Suprapubic skin (tissue), 4 donors: ENCODE measurements around the gene FBXO42. TPM values are rescaled to one million over a fixed set of nuclear protein-coding genes. Genes with fewer than 3 reads are reported as not detected.
A peak's percentile ranks its signal among the peaks of the same experiment; 100 is the strongest.
"Not testable (repeated sequence)": the region's sequence is repeated elsewhere in the genome, so short reads cannot be mapped to it uniquely, and the experiment has no call there.

Experiments used
- DNase-seq, 2 donors: peaks; one replicate each; pipeline ENCODE4 v3.0.0-alpha.2; 2019; ENCODE audit warnings: low spot score in 2 of 2
- H3K27ac ChIP-seq: fragments of 200-600 bp; sonication (generic); one replicate; pipeline ENCODE4 v1.5.1; 2019
- H3K27me3 ChIP-seq: fragments of 200-600 bp; sonication (generic); one replicate; pipeline ENCODE4 v1.5.1; 2019
- H3K36me3 ChIP-seq: fragments of 200-600 bp; sonication (generic); one replicate; pipeline ENCODE4 v1.5.1; 2019
- H3K4me1 ChIP-seq: fragments of 200-600 bp; sonication (generic); one replicate; pipeline ENCODE4 v1.5.1; 2019
- H3K4me3 ChIP-seq: fragments of 200-600 bp; sonication (generic); one replicate; pipeline ENCODE4 v1.5.1; 2019; ENCODE audit warnings: mild to moderate bottlenecking
- H3K9me3 ChIP-seq: fragments of 200-600 bp; sonication (generic); one replicate; pipeline ENCODE4 v1.5.1; 2019
- CTCF ChIP-seq, 2 donors: fragments of 200-600 bp in 1 of 2; fragments of 450-650 bp in 1 of 2; sonication (generic) in 1 of 2; IDR thresholded peaks; one replicate each; pipeline ENCODE4 v1.5.1; 2016 to 2019; ENCODE audit warnings: antibody characterized with exemption in 2 of 2, mild to moderate bottlenecking in 1 of 2, moderate library complexity in 1 of 2
- EP300 ChIP-seq: sonication (generic); formaldehyde crosslinking; IDR thresholded peaks from one replicate; pipeline ENCODE4 v1.6.1; 2017; ENCODE audit warnings: antibody characterized with exemption
- POLR2A ChIP-seq, 2 donors: fragments of 450-650 bp; IDR thresholded peaks; one replicate each; pipeline ENCODE4 v1.6.1; 2017; ENCODE audit warnings: antibody characterized with exemption in 2 of 2, mild to moderate bottlenecking in 2 of 2, moderate library complexity in 2 of 2
- POLR2AphosphoS5 ChIP-seq, 3 donors: sonication (generic); formaldehyde crosslinking; IDR thresholded peaks; one replicate each; pipeline ENCODE4 v1.6.1; 2017; ENCODE audit warnings: antibody characterized with exemption in 3 of 3
- WGBS: methylation state at CpG from one replicate; pipeline ENCODE4 v1.1.5; 2018; 5-methylcytosine and 5-hydroxymethylcytosine counted together
- total RNA-seq, 4 donors: library from RNA; depleted of rRNA; stranded (reverse); fragments of >200 nt; gene quantifications; one replicate each; pipeline ENCODE4 v1.1.0, GENCODE V29; 2016

FBXO42 gene
- total RNA-seq, 4 donors from 2014 or later: 51.1 to 61.4 (median 55.5) TPM

GRCh38 chr1:16354619-16355018 lies 2.3 kb upstream of the FBXO42 start:
- 76% methylated on average over 2 of the region's 2 CpGs for WGBS
- Histone ChIP-seq H3K36me3 (no peaks in the 10 kb centered on the region), H3K4me1 (peaks cover 24% of the 10 kb centered on the region), H3K9me3 (no peaks in the 10 kb centered on the region), H3K27me3 (no peaks in the 10 kb centered on the region), H3K27ac (no peak overlapping the region), H3K4me3 (no peak overlapping the region)
- no peak for TF ChIP-seq POLR2A (IDR thresholded peaks at IDR 0.05)
- TF ChIP-seq EP300: no peak
- TF ChIP-seq POLR2AphosphoS5 (IDR thresholded peaks at IDR 0.05): no peak
- no peak for TF ChIP-seq CTCF (IDR thresholded peaks at IDR 0.05)
- no peak for DNase-seq

GRCh38 chr1:16352842-16353535 lies 709 bp upstream of the FBXO42 start:
- TF ChIP-seq POLR2A (IDR thresholded peaks at IDR 0.05) (no peak), CTCF (IDR thresholded peaks at IDR 0.05) (no peak), POLR2AphosphoS5 (IDR thresholded peaks at IDR 0.05) (no peak), EP300 (no peak)
- DNase-seq: no peak

GRCh38 chr1:16351456-16351993 lies 755 bp downstream of the FBXO42 start:
- H3K36me3 ChIP-seq: no peaks in the 10 kb centered on the region
- 0% methylated on average over 18 of the region's 20 CpGs for WGBS
- H3K4me1 ChIP-seq: peaks cover 39% of the 10 kb centered on the region
- no peaks in the 10 kb centered on the region for H3K27me3 ChIP-seq
- TF ChIP-seq EP300: no peak
- no peak for TF ChIP-seq POLR2AphosphoS5 (IDR thresholded peaks at IDR 0.05)
- no peak for TF ChIP-seq CTCF (IDR thresholded peaks at IDR 0.05)
- peak overlapping the region; percentile 96 for H3K27ac ChIP-seq
- H3K4me3 ChIP-seq: peak overlapping the region; percentile 98
- no peaks in the 10 kb centered on the region for H3K9me3 ChIP-seq
- no peak for DNase-seq

More at GRCh38 chr1:16352842-16353535, 709 bp upstream of the FBXO42 start:
- Histone ChIP-seq H3K27me3 (no peaks in the 10 kb centered on the region), H3K36me3 (no peaks in the 10 kb centered on the region), H3K27ac (peak overlapping the region; percentile 96), H3K4me1 (peaks cover 39% of the 10 kb centered on the region), H3K9me3 (no peaks in the 10 kb centered on the region), H3K4me3 (peak overlapping the region; percentile 98)
- WGBS: 45% methylated on average over 11 of the region's 11 CpGs

GRCh38 chr1:16349847-16350406 lies 2.4 kb downstream of the FBXO42 start:
- TF ChIP-seq POLR2AphosphoS5 (IDR thresholded peaks at IDR 0.05): no peak
- H3K36me3 ChIP-seq: no peaks in the 10 kb centered on the region
- no peaks in the 10 kb centered on the region for H3K9me3 ChIP-seq
- WGBS: 60% methylated on average over 2 of the region's 2 CpGs
- H3K4me1 ChIP-seq: peaks cover 39% of the 10 kb centered on the region
- no peak overlapping the region for H3K27ac ChIP-seq
- no peak for DNase-seq
- H3K4me3 ChIP-seq: peak overlapping the region; percentile 98
- H3K27me3 ChIP-seq: no peaks in the 10 kb centered on the region

GRCh38 chr1:16348414-16349182 lies 3.7 kb downstream of the FBXO42 start:
- TF ChIP-seq POLR2A (IDR thresholded peaks at IDR 0.05): no peak
- no peak for TF ChIP-seq EP300
- no peak for TF ChIP-seq POLR2AphosphoS5 (IDR thresholded peaks at IDR 0.05)
- TF ChIP-seq CTCF (IDR thresholded peaks at IDR 0.05): no peak

GRCh38 chr1:16343276-16343675 lies 9.0 kb downstream of the FBXO42 start:
- H3K36me3 ChIP-seq, H3K27ac ChIP-seq, H3K27me3 ChIP-seq, H3K4me1 ChIP-seq, H3K9me3 ChIP-seq, H3K4me3 ChIP-seq: not testable (repeated sequence)
- 93% methylated on average over 6 of the region's 6 CpGs for WGBS
- peak; percentile 1 to 20 for DNase-seq

More at GRCh38 chr1:16348414-16349182, 3.7 kb downstream of the FBXO42 start:
- Histone ChIP-seq H3K27ac (peak overlapping the region; percentile 39), H3K4me3 (no peak overlapping the region), H3K27me3 (no peaks in the 10 kb centered on the region), H3K4me1 (peaks cover 39% of the 10 kb centered on the region), H3K9me3 (no peaks in the 10 kb centered on the region), H3K36me3 (no peaks in the 10 kb centered on the region)
- WGBS: 94% methylated on average over 14 of the region's 14 CpGs
- DNase-seq: peak; percentile 21 to 55
